Measurements from ENCODE around the gene LMO1. TPM values are rescaled to one million over a fixed set of nuclear protein-coding genes. Genes with fewer than 3 reads are reported as not detected.

LMO1 gene
- total RNA-seq, 1 experiment from 2014 or later: not detected

DNA sequence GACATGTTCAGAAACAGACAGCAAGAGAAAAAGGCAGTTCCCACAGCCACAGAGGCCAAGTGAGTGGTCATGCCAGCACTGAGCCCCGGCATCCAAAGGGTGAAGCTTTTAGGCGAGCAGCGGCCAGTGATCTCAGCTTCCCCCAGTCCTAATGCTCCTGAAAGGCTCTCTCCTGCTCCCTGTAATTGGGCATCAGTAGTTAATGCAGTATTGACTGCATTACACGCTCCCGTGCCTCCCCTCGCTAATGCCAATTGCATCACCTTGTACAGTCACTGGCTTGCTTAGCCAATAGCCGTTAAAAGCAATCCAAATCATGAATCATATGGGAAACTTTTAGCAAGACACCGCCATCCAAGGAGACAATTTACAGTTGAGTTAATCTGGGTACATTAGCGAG, 4.9 kb downstream of the LMO1 start:
- peak; percentile 84 for DNase-seq

DNA sequence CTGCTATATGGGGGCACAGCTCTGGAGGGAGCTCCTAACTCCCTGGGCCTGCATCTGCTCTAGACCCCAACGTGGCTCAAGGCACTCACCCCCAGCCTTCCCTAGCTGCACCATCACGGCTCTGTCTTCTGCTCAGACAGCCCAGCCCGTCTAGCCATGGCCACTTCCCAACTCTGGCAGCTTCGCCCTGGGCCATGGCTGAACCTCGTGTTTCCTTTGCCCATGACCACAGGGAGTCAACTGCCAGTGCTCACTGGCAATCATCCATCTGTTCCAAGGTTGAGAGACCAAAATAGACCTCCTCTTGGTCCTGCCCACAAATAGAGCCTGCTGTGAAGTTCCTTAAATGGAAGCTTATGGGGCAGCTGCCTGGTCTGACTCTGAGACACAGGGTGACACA, 5.4 kb downstream of the LMO1 start:
- Histone ChIP-seq H3K4me3 (no peak overlapping the region), H3K27me3 (peaks cover 7% of the 10 kb centered on the region; the same call in 1 of the 2 replicates), H3K9me3 (no peaks in the 10 kb centered on the region), H3K36me3 (no peaks in the 10 kb centered on the region)
- peak; percentile 78 for DNase-seq

More for the DNA sequence above, 4.9 kb downstream of the LMO1 start:
- H3K4me3 ChIP-seq: no peak overlapping the region
- H3K9me3 ChIP-seq: no peaks in the 10 kb centered on the region
- H3K36me3 ChIP-seq: no peaks in the 10 kb centered on the region
- H3K27me3 ChIP-seq: peaks cover 8% of the 10 kb centered on the region; the same call in 1 of the 2 replicates

DNA sequence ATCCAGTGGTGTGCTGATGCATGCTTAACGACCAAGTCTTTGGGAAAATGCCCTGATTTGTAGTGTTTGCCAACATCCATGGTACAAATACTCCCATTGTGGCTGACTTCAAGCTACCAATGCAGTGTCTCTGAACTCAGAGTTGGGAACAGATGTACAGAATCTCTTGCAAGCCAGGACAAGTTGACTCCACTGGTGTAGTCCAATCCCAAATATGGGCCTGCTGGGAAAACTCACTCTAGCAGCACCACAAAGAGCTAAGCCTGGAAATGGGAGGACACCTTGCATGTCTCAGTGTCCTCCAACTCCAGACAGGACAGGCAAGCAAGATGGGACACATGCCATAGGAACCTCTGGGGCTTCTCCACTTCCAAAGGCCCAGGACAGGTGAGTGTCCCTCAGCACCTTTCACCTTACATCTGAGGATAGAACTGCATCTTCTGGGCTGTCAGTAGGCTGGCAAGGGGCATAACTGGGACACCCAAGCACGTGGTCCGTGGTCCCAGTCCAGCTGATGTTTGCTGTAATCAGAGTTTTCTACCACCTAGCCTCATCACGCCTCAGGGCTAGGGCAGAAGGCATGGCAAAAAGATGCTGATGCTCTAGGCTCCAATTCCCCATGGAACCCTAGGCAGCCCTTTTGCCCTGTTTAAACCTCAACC, 6.5 kb downstream of the LMO1 start:
- Histone ChIP-seq H3K9me3 (no peaks in the 10 kb centered on the region), H3K27me3 (no peaks in the 10 kb centered on the region), H3K4me3 (no peak overlapping the region), H3K36me3 (no peaks in the 10 kb centered on the region)
- DNase-seq: no peak

DNA sequence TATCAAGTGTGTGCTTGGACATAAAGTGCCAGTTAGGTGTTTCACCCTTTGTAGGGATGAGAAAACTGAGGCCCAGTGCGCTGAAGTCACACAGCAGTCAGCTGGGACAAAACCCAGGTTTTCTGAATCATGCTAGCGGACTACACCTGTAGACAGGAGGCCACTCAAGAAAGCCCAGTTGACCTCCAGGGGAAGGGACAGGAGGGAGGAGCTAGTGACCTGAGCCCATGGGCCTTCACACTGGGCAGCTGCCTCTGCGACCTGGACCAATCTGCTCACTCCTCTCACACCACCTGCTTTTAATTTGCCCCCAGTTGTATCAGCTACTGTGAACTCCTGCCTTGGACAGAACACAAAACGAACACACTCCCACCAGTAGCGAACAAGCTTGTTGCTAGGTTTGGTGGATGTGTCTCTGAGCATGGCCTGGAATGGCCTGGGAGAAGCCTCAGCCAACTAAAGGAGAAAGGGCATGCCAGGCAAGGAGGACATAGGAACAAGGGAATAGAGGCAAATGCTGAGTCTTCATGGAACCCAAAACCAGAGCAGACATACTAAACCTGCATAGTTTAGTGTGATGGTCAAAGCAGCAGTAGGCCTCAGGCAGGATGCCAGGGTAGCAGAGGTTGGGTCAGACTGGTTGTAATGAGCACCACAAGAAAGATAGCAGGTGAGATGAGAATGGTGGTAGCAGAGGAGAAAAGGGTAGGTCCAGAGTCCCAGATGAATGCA, 7.2 kb downstream of the LMO1 start:
- H3K36me3 ChIP-seq: no peaks in the 10 kb centered on the region
- H3K27me3 ChIP-seq: no peaks in the 10 kb centered on the region
- no peaks in the 10 kb centered on the region for H3K9me3 ChIP-seq
- no peak overlapping the region for H3K4me3 ChIP-seq
- DNase-seq: no peak

DNA sequence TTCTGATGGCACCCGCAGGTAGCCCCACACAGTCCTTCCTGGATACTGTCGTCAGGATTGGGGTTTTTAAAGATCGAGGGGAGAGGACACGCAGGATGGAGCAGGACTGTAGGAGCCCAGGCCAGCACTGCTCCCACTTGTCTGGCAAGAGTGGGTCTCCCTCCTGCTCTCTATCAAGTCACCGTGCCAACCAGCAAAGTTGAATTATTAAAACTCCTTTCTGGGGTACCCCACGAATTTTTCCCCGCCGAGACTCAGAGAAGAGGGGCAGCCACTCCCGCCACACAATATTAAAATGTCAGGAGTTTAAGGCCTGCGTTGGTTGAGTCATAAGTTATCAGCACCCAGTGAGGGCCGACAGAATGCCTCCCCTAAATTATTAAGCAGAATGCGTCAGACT, 10.1 kb downstream of the LMO1 start:
- no peaks in the 10 kb centered on the region for H3K36me3 ChIP-seq
- no peaks in the 10 kb centered on the region for H3K27me3 ChIP-seq
- no peak overlapping the region for H3K4me3 ChIP-seq
- DNase-seq: no peak
- no peaks in the 10 kb centered on the region for H3K9me3 ChIP-seq

DNA sequence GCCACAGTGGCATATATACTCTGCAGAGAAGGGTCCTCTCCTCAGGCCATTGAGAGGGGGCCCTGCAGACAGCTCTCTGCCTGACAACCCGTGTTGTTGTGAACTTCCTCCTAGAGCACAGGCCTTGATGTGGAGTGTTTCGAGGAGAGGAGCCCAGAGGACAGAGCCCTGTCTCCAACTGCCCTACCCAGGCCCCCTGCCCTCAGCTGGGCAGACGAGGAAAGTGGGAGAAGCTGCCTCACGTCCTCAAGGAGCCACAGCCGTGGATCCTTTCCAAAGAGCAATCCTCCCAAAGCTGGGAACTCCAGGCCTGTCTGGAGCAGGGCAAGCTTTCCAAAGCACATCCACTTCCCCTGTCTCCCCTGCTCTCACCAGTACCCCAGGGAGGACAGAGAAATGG, 10.7 kb downstream of the LMO1 start:
- no peak for DNase-seq
- H3K36me3 ChIP-seq: no peaks in the 10 kb centered on the region
- no peaks in the 10 kb centered on the region for H3K9me3 ChIP-seq
- H3K27me3 ChIP-seq: no peaks in the 10 kb centered on the region
- H3K4me3 ChIP-seq: no peak overlapping the region

DNA sequence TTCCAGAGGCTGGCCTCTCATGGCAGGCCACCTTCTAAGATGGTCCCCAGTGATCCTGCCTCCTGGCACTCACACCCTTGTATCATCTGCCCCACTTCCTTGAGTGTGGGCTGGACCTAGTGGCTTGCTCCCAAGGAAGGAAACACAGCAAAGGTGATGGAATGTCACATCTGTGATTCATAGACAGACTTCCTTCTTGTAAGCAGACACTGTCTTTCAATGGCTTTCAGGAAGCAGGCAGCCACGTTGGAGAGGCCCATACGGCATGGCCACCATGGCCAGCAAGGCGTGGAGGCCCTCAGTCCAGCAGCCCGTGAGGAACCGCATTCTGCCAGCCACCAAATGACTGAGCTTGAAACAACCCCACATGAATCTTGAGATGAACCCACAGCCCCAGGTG, 11.3 kb downstream of the LMO1 start:
- Histone ChIP-seq H3K9me3 (no peaks in the 10 kb centered on the region), H3K36me3 (no peaks in the 10 kb centered on the region), H3K27me3 (no peaks in the 10 kb centered on the region), H3K4me3 (no peak overlapping the region)
- DNase-seq: no peak

DNA sequence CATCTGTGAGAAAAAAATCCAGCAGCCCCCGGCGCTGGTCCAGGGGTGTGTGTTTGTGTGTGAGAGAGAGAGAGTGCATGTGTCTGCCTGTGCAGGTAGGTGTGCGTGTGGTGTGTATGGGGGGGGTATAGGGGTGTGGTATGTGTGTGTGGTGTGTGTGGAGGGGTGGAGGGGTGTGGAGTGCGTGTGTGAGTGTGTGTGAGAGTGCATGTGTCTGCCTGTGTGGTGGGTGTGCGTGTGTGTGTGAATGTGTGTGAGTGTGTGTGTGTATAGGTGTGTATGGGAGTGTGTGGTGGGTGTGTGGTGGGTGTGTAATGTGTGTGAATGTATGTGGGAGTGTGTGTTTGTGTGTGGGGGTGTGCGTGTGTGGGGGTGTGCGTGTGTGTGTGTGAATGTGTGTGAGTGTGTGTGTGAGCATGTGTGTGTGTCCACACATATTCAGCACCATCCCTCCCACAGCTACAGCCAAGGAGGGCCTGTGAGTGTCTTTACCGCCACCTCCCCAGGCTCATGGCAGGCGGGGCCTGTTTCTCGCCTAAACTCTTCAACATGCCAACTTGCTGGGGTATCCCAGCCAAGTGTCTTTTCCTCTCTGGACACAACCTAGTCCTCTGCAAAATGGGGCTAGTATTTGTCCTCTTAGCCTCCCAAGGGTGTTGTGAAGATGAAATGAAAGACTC, 11.9 kb downstream of the LMO1 start:
- no peak overlapping the region for H3K4me3 ChIP-seq
- DNase-seq: no peak
- H3K36me3 ChIP-seq: no peaks in the 10 kb centered on the region
- no peaks in the 10 kb centered on the region for H3K9me3 ChIP-seq
- H3K27me3 ChIP-seq: no peaks in the 10 kb centered on the region

DNA sequence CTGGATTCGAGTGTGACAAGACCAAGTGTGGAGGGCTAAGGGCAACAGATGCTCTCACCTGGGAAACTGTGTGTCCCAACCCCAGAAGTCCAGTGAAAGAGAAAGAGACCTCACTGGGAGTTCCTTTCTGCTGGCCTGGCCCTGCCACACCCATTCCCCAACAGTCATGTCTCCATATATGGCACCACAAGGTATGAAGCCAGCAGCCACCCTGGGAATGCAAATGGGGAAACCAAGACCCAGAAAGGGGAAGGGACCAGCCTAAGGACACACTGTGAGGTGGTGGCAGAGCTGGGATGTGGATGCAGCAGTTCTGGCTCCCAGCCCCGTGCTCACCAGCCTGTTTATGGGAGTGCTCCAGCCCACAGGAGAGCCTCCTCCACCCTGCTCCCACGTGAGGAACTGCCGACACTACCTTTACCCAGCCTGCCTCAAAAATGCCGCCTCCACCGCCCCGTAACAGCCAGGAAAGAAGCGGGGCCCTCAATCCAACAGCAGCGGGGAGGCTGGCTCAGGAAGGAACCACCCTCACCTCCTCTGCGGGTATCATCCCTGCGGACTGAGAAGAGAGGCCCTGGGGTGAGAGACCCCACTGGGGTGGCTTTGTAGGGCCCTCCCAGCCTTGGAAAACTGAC, 12.6 kb downstream of the LMO1 start:
- Histone ChIP-seq H3K9me3 (no peaks in the 10 kb centered on the region), H3K36me3 (no peaks in the 10 kb centered on the region), H3K4me3 (no peak overlapping the region), H3K27me3 (no peaks in the 10 kb centered on the region)
- DNase-seq: no peak

DNA sequence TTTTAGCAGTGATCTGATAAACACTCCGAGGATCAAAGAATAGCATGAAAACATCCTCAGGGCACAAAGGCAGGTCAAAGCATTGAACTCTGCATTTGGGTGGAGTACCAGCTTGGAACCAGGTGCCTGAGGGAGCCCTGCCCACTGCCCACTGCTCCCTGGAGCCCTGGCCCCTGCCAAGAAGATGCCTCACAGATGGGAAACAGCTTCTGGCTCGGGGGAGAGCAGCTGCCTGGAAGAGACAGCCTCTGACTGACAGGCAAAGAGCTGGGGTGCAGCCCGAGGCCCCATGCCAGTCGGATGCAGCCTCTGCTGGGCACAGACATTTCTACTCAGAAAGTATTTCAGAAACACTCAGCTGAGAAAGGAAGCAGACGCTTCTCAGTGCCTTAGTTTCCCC, 13.2 kb downstream of the LMO1 start:
- no peaks in the 10 kb centered on the region for H3K36me3 ChIP-seq
- DNase-seq: peak; percentile 40
- H3K4me3 ChIP-seq: no peak overlapping the region
- no peaks in the 10 kb centered on the region for H3K27me3 ChIP-seq
- no peaks in the 10 kb centered on the region for H3K9me3 ChIP-seq

DNA sequence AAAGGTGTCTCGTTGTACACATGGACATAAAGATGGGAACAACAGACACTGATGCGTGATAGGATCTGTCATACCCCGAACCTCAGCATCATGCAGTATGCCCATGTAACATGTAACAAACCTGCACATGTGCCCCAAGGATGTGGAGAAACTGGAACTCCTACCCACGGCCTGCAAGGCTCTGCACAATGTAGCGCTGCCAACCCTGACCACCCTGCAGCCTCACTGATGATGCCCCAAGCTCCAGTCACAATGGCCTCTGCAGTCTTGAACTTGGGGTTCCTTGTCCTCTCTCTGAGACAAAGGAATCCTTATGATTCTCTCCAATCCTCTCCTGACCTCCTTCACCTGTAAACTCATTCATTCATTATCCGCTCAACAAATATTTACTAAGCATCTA, 14.2 kb downstream of the LMO1 start:
- Histone ChIP-seq H3K27me3 (no peaks in the 10 kb centered on the region), H3K36me3 (no peaks in the 10 kb centered on the region), H3K4me3 (no peak overlapping the region), H3K9me3 (no peaks in the 10 kb centered on the region)
- DNase-seq: no peak

DNA sequence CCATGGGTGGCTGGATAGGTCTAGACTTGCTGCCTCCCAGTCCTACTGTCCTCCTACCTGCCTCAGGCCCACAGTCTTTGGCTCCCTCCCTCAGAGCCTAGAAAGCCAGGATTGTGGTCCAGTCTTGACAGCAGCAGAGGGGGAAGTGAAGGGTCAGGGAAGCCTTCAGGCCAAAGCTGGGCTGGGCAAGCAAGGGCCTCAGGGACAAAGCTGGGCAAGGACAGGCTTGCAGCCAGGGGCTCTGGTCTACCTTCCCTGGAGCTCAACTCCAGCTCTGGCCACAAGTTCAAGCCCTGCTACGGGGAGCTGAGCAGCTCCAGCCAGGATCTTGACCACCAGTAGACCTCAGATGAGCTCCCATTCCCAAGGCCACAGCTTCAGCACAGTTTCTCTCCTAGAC, 14.9 kb downstream of the LMO1 start:
- Histone ChIP-seq H3K9me3 (no peaks in the 10 kb centered on the region), H3K4me3 (no peak overlapping the region), H3K27me3 (no peaks in the 10 kb centered on the region), H3K36me3 (no peaks in the 10 kb centered on the region)
- no peak for DNase-seq

DNA sequence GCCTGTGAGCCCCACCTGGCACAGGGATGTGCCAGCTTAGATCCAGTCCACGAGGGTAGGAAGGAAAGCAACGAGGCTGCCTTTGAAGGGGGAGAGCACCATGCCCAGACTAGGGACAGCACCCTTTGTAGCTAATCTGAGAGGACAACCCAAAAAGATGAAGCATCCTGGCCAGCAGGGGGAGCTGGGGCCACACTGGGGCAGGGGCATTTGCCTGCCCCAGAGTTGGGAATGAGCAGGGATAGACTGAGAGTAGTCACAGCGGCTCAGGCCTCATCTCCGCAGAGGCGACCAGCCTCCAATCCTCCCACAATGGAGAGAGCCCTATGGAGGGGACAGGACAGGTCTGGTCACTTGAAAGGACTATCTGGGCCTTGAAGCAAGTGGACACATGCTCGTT, 16.4 kb downstream of the LMO1 start:
- Histone ChIP-seq H3K27me3 (no peaks in the 10 kb centered on the region), H3K36me3 (no peaks in the 10 kb centered on the region), H3K9me3 (no peaks in the 10 kb centered on the region), H3K4me3 (no peak overlapping the region)
- peak; percentile 15 for DNase-seq

DNA sequence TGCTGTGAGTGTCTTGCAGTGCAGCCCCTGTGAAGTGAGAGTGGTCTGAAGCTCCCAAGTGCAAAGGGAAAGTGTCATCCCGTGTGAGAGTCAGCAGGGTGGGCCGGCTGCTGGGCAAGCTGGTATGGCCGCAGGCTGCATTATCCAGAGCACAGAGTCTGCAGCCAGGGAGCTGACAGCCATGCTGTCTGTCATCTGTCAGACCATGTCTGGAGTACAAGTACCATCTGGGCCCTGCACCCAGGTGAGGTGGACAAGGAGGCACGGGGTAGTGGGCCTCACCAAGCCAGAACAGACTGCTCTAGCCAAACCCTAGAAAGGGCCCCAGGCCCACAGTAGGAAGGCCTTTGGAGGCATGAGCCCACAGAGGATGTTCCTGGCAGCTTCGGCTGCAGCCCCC, 20.2 kb downstream of the LMO1 start:
- DNase-seq: no peak
- H3K9me3 ChIP-seq: no peaks in the 10 kb centered on the region
- H3K4me3 ChIP-seq: no peak overlapping the region
- no peaks in the 10 kb centered on the region for H3K36me3 ChIP-seq
- H3K27me3 ChIP-seq: no peaks in the 10 kb centered on the region

DNA sequence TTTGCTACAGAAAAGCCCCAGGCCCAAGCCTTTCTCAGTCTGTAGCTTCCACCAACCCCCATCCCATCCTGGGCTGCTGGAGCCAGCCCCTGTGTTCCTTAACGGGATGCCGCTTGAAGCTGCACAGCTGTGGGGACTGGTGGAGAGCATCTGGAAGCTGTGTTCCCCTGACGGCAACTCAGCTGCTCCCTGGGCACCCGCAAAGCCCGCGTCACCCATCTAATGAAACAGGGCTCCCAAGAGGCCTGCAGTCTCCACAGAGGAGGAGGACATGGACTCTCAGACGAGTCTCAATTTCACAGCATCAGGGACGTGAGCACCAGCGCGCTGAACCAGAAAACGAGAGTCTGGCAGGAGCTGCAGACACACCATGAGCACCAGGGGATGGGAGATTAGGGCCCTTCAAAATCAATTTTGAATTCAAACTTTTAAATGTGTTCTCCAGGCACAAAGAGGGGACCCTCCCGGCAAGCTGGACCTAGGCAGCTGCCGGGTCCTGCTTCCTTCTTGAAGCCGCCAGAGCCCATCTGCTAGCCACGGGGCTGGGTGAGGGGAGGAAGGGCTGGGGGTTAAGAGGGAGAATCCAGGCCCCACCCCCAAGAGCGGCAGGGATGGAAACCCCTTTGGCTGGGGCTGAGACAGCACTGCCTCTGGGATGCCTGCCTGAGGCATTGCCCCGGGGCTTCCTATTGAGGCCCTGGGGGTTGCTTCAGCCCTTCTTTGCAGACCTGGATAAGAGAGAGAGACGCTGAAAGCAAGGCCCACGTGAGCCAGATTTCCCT, 21.0 kb downstream of the LMO1 start:
- Histone ChIP-seq H3K4me3 (no peak overlapping the region), H3K27me3 (no peaks in the 10 kb centered on the region), H3K9me3 (no peaks in the 10 kb centered on the region), H3K36me3 (no peaks in the 10 kb centered on the region)
- DNase-seq: no peak

DNA sequence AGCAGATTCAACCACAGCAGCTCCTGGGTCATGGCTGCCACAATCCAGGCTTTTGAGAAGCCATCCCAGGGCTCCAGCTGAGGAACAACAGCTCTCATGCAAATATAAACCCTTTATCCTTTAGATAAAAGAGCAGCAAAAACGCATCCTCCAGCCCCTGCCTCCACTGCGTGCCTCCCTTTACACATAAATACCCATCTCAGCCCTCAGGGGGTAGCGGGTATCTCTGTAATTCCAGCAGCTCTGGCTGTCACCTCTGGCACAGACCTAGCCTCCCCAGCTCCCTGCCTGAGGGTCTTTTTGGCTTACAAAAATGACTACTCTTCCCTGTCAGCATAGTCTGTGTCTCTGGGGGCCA, 21.6 kb downstream of the LMO1 start:
- H3K9me3 ChIP-seq: no peaks in the 10 kb centered on the region
- H3K4me3 ChIP-seq: no peak overlapping the region
- H3K27me3 ChIP-seq: no peaks in the 10 kb centered on the region
- no peak for DNase-seq
- no peaks in the 10 kb centered on the region for H3K36me3 ChIP-seq
